ENCODE measurements around the gene DPP4. TPM values are rescaled to one million over a fixed set of nuclear protein-coding genes. Genes with fewer than 3 reads are reported as not detected.

Gene DPP4
- polyA plus RNA-seq, 1 donor from 2014 or later = not detected

DNA sequence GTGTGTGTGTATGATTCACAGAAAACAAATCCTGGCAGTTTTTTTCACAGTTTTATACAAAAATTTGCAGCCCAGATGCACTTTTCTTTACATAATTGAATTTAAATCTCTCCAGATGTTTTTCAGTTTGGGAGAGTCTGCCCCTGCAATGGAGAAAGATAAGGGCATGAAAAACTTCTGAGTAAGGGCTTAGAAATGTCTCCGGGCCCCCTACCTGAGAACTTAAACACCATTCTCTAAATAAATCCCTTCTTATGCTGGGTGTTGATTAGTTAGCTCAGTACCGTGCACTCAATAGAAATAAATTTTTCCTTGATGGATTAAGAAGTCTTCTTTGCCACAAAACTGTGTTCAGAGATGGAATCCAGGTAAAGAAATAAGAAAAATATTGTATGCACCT is 64.5 kb downstream of the DPP4 start:
- TF ChIP-seq SMC3 (conservative IDR thresholded peaks at IDR 0.05; ENCODE audit: poor library complexity) = no peak
- no peak for TF ChIP-seq RAD21 (conservative IDR thresholded peaks at IDR 0.05)
- TF ChIP-seq EP300 (conservative IDR thresholded peaks at IDR 0.05; ENCODE audit: poor library complexity, severe bottlenecking) = no peak
- TF ChIP-seq POLR2AphosphoS5 (IDR thresholded peaks at IDR 0.05) = no peak
- TF ChIP-seq EZH2 (IDR thresholded peaks at IDR 0.05; ENCODE audit: borderline replicate concordance, insufficient read depth, low read length, poor library complexity, severe bottlenecking) = no peak
- TF ChIP-seq MXI1 (conservative IDR thresholded peaks at IDR 0.05; ENCODE audit: poor library complexity, severe bottlenecking) = no peak
- TF ChIP-seq CTCF (IDR thresholded peaks at IDR 0.05; ENCODE audit: poor library complexity, severe bottlenecking) = no peak
- TF ChIP-seq, protein P1, sequence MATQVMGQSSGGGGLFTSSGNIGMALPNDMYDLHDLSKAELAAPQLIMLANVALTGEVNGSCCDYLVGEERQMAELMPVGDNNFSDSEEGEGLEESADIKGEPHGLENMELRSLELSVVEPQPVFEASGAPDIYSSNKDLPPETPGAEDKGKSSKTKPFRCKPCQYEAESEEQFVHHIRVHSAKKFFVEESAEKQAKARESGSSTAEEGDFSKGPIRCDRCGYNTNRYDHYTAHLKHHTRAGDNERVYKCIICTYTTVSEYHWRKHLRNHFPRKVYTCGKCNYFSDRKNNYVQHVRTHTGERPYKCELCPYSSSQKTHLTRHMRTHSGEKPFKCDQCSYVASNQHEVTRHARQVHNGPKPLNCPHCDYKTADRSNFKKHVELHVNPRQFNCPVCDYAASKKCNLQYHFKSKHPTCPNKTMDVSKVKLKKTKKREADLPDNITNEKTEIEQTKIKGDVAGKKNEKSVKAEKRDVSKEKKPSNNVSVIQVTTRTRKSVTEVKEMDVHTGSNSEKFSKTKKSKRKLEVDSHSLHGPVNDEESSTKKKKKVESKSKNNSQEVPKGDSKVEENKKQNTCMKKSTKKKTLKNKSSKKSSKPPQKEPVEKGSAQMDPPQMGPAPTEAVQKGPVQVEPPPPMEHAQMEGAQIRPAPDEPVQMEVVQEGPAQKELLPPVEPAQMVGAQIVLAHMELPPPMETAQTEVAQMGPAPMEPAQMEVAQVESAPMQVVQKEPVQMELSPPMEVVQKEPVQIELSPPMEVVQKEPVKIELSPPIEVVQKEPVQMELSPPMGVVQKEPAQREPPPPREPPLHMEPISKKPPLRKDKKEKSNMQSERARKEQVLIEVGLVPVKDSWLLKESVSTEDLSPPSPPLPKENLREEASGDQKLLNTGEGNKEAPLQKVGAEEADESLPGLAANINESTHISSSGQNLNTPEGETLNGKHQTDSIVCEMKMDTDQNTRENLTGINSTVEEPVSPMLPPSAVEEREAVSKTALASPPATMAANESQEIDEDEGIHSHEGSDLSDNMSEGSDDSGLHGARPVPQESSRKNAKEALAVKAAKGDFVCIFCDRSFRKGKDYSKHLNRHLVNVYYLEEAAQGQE (IDR thresholded peaks at IDR 0.05; ENCODE audit: borderline replicate concordance) = no peak
- no peak for TF ChIP-seq TAF1 (IDR thresholded peaks at IDR 0.05; ENCODE audit: low read depth)
- Histone ChIP-seq H3F3A (ENCODE audit: insufficient read depth, low read length, poor library complexity, severe bottlenecking) (no peaks in the 10 kb centered on the region), H3K27me3 (ENCODE audit: insufficient read depth, low read depth, low read length) (no peaks in the 10 kb centered on the region), H3K79me2 (replicated peaks; ENCODE audit: insufficient read depth, low read length) (no peaks in the 10 kb centered on the region), H3K9me2 (ENCODE audit: insufficient read depth, low read length) (no peaks in the 10 kb centered on the region), H4K20me1 (ENCODE audit: insufficient read depth) (no peaks in the 10 kb centered on the region), H3K4me3 (ENCODE audit: low read length) (no peak overlapping the region), H3K36me3 (ENCODE audit: insufficient read depth, low read length) (no peaks in the 10 kb centered on the region), H3K9ac (ENCODE audit: low read length) (no peak overlapping the region), H3K27ac (ENCODE audit: low read length) (no peak overlapping the region), H2AFZ (ENCODE audit: low read depth, low read length) (no peak overlapping the region), H3K9me3 (ENCODE audit: low read length) (no peaks in the 10 kb centered on the region), H3K4me2 (ENCODE audit: low read length) (no peak overlapping the region)

DNA sequence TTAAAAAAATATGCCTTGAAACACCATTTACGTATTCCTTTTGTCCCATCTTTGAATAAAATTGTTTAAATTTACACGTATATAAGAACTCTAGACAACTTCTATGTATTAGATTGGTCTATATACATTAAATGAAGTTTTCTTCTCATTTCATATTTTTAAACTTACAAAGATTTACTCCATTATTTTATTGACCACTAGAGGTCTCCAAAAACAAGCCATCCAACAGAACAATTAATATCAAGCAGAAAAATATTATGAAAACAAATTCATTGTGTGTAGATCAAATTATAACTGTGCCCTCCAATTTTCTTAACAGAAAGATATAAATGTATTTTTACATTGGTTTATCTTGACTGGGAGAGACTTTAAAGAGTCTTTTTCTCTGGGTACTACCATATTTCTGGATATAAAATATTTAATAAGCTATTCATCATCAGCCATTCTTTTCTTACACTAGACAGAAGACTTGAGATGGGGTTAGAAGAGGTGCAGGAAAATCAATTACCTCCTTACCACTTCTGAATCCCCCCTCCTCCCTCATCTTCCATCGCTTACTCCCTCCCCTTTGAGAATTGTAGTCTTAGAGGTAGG is 66.5 kb downstream of the DPP4 start:
- H3K79me2 ChIP-seq (replicated peaks; ENCODE audit: insufficient read depth, low read length) = no peaks in the 10 kb centered on the region
- H3K9me2 ChIP-seq (ENCODE audit: insufficient read depth, low read length) = no peaks in the 10 kb centered on the region
- no peaks in the 10 kb centered on the region for H3K27me3 ChIP-seq (ENCODE audit: insufficient read depth, low read depth, low read length)
- H3K36me3 ChIP-seq (ENCODE audit: insufficient read depth, low read length) = no peaks in the 10 kb centered on the region
- no peak overlapping the region for H3K27ac ChIP-seq (ENCODE audit: low read length)
- H3K4me3 ChIP-seq (ENCODE audit: low read length) = no peak overlapping the region
- no peak overlapping the region for H3K4me2 ChIP-seq (ENCODE audit: low read length)
- H3F3A ChIP-seq (ENCODE audit: insufficient read depth, low read length, poor library complexity, severe bottlenecking) = no peaks in the 10 kb centered on the region
- H3K9me3 ChIP-seq (ENCODE audit: low read length) = no peaks in the 10 kb centered on the region
- H4K20me1 ChIP-seq (ENCODE audit: insufficient read depth) = no peaks in the 10 kb centered on the region
- TF ChIP-seq CTCF (IDR thresholded peaks at IDR 0.05; ENCODE audit: poor library complexity, severe bottlenecking) = peak; percentile 45
- TF ChIP-seq MXI1 (conservative IDR thresholded peaks at IDR 0.05; ENCODE audit: poor library complexity, severe bottlenecking) = no peak
- no peak overlapping the region for H3K9ac ChIP-seq (ENCODE audit: low read length)
- no peak overlapping the region for H2AFZ ChIP-seq (ENCODE audit: low read depth, low read length)

All from neural cell (in vitro differentiated cells).